Fibroblast of lung (primary cell): ENCODE results near the gene PRR5L.

ENCODE experiments used
- EZH2 ChIP-seq: IDR thresholded peaks from 2 replicates; pipeline ENCODE4 v1.5.1; 2012; ENCODE audit warnings: low read length, control low read depth, mild to moderate bottlenecking; ENCODE audit errors: missing control alignments
- TF ChIP-seq, protein P1 (sequence below), 2 donors: IDR thresholded peaks in 1 of 2; conservative IDR thresholded peaks in 1 of 2; 1 replicate in 1 of 2; 2 replicates in 1 of 2; pipeline ENCODE4 v1.5.1; 2011 to 2012; ENCODE audit warnings: low read length in 2 of 2, control low read depth in 1 of 2, inconsistent platforms in 1 of 2, low read depth in 1 of 2, mild to moderate bottlenecking in 1 of 2

DNA sequence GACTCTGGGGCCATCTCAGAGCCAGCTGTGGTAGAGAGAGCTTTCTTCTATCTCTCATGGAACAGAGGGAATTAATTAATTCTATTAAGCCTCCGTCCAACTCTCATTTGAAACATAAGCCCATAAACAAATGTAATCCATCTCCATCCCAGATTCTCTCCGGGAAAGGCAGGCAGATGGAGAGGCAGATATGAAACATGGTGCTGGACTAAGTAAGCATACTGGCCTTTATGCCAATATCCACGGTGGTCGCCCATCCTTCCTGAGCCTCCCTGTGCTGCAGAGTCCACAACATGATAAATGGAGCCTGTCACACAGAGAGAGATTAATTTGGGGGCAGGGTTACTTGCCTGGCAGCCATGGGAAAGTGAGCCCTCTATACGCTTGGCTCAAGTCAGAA, 44.8 kb downstream of the PRR5L start:
- TF ChIP-seq, protein P1, sequence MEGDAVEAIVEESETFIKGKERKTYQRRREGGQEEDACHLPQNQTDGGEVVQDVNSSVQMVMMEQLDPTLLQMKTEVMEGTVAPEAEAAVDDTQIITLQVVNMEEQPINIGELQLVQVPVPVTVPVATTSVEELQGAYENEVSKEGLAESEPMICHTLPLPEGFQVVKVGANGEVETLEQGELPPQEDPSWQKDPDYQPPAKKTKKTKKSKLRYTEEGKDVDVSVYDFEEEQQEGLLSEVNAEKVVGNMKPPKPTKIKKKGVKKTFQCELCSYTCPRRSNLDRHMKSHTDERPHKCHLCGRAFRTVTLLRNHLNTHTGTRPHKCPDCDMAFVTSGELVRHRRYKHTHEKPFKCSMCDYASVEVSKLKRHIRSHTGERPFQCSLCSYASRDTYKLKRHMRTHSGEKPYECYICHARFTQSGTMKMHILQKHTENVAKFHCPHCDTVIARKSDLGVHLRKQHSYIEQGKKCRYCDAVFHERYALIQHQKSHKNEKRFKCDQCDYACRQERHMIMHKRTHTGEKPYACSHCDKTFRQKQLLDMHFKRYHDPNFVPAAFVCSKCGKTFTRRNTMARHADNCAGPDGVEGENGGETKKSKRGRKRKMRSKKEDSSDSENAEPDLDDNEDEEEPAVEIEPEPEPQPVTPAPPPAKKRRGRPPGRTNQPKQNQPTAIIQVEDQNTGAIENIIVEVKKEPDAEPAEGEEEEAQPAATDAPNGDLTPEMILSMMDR (conservative IDR thresholded peaks at IDR 0.05 in 1 of 2, IDR thresholded peaks at IDR 0.05 in 1 of 2; ENCODE audit: low read depth in 1 of 2, low read length in 2 of 2): no peak
- TF ChIP-seq EZH2: no peak
